NCI-H2107 (cell line): ENCODE results near the gene CEP85L.

Experiments
- DNase-seq: peaks from one replicate; lab custom pipeline; 2025; lab: John Stamatoyannopoulos, UW

The CEP85L gene

DNA sequence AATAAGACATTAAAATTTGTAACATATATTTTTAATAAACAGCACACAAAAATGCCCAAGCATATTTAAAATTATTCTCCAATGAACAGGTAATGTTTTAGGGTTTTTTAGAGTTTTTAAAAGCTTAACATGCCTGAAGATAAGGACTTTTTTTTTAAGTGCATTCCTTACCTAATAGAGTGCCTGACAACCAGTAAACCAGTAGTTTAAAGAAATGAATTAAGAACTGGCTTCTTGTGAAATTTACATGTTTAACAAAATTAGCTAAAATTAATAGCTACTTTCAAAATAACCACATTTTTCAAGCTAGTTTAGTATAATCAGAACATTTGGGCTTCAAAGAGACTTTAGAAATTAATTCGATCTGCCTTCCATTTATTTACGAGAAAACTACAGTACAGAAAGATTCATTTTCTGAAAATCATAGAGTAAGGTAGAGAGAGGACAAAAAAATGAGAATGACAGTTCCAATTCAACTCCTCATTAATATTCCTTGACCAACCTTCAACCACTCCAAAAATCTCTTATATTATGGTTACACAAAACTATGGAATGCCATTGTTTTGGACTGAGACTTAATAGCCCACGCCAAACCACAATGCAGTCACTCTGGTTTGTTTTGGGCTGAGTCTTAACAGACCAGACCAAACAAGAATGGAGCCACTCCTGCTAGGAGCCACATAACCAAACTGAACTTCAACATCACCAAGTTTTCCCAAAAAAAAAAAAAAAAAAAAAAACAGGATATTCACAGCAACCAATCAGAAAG lies 109.0 kb downstream of the CEP85L start:
- no peak for DNase-seq

DNA sequence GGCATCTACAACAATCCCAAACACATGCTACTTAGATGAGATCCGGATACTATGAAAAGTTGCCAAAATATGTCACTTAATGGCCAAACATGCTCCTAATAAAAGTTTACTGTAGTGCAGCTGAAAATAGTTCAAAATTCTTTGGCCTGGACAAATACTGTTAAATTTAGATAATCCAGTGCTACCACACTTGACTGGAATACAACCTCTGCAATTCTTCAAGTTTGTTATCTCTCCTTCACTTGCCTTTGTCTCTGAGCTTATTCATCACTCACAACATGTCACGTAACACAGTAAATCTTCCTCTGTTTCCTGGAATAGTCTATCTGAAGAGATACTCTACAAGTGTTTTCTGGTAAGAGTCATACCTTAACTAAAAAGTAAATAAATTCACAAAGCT lies 113.8 kb downstream of the CEP85L start:
- no peak for DNase-seq

- no peak for DNase-seq
Measured at GRCh38 chr6:118536478-118536877, 114.9 kb downstream of the CEP85L start.

- DNase-seq, result no peak
Measured at GRCh38 chr6:118535176-118535844, 116.1 kb downstream of the CEP85L start.

- DNase-seq, result no peak
Measured at GRCh38 chr6:118530942-118531341, 120.4 kb downstream of the CEP85L start.

- no peak for DNase-seq
Measured at GRCh38 chr6:118529756-118530155, 121.6 kb downstream of the CEP85L start.

DNA sequence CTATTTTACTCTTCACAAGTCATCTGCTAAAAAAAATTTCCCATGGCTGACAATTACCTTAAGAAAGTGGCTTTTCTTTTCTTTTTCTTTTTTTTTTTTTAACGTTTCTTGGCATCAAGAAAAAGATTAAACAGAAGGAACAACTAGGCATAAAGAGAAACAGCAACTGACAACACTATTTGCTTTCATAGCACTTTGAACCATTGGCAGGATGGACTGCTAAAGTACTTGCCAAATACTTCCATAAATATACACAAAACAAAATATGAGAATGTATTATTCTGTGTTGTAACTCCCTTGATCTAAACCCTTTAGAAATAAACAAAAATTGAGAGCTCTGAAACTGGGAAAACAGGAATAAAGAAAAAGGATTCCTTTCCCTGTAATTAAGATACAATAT lies 123.3 kb downstream of the CEP85L start:
- no peak for DNase-seq

DNA sequence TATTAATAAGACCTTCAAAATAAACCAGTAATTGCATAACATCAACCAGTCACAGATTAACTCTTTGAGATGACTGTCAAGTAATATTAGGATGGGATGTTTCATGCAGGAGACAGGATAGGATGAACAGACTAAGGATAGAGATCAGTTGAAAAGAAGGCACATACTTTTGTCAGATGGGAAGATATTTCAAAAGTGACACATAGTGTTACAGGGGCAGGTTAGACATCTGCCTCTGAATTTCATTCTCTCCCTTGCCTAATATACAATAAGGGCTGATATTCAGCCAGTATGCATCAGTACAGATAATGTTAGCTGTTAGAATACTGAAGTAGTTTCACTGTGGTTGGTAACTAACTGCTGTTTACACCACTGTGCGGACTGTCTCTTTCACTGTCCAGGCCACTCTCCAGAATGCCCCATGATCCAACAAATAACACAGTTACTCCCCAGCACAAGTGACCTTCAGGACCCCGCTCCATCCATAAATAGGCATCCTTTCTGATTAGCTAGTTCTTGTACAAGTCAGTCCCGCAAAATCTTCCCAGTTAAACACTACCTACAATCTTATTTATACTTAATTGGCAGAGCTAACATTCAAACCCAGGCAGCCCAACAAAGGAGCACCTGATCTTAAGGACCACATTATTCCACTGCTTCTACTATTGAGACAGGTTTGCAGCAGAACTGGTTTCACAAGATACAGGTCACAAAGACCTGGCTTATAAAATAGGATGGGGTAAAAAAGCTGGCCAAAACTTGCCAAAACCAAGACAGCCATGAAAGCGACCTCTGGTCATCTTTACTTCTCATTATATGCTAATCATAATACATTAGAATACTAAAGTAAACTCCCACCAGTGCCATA lies 125.2 kb downstream of the CEP85L start:
- DNase-seq, result no peak

- no peak for DNase-seq
Measured at GRCh38 chr6:118524686-118525085, 126.7 kb downstream of the CEP85L start.

GRCh38 chr6:118523216-118523615 lies 128.2 kb downstream of the CEP85L start:
- no peak for DNase-seq

- no peak for DNase-seq
Measured at GRCh38 chr6:118522422-118522821, 129.0 kb downstream of the CEP85L start.

DNA sequence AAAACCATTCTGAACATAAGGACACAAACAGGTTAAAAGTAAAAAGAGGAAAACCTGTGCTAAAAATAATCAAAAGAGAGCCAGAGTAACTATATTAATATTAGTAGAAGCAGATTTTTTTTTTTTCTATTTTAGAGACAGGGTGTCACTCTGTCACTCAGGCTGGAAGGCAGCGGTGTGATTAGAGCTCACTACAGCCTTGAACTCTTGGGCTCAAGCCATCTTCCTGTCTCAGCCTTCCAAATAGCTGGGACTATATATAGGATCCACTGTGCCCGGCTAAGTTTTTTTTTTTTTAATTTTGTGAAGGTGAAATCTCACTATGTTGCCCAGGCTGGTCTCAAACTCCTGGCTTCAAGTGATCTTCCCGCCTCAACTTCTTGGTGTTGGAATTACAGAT lies 136.7 kb downstream of the CEP85L start:
- no peak for DNase-seq

GRCh38 chr6:118511930-118512715 lies 139.3 kb downstream of the CEP85L start:
- no peak for DNase-seq

GRCh38 chr6:118509009-118509617 lies 142.3 kb downstream of the CEP85L start:
- no peak for DNase-seq

GRCh38 chr6:118507636-118508035 lies 143.8 kb downstream of the CEP85L start:
- DNase-seq, result no peak

DNA sequence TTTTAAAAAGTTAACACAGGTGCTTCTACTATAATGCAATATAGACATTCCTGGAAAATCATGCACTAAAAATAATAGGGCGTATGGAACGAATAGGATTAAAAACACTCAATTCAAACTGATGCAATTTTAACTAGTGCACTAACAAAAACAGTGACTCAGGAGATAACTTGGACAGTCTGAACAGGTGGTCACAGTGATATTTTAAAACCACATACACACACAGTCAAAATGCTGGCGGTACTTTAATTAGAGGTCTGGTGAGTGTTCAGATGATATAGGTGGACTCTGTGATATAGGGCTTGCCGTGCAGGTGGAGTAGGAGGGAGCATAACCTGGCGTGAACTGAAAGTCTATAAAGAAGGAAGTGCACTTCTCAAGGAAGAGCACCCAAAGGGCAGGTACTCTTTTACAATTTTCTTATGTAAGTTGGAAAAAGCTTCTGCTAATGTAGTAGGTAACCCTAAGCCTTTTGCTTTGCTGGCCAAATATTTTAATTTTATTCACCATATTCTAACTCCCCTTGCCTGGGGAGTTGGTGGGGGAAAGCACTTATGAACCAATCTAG lies 145.2 kb downstream of the CEP85L start:
- no peak for DNase-seq

GRCh38 chr6:118505656-118506055 lies 145.7 kb downstream of the CEP85L start:
- DNase-seq, result no peak

DNA sequence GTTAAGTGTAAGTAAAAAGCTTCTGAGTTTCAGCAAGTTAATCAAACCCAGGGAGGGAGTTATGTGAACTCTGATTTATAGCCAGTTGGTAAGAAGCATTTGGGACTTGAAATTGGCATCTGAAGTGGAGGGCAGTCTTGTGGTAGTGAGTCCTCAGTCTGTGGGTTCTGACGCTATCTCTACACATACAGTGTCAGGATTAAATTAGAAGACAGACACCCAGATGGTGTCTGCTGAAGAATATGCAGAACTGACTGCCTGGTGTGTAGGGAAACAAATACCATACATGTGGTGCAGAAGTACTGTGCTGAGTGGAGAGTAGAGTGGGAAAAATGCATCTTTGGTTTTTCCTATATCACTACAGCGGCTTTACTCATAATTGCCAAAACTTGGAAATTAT lies 146.8 kb downstream of the CEP85L start:
- DNase-seq, result no peak

GRCh38 chr6:118502169-118502568 lies 149.2 kb downstream of the CEP85L start:
- no peak for DNase-seq

- no peak for DNase-seq
Measured at GRCh38 chr6:118501765-118502164, 149.6 kb downstream of the CEP85L start.

DNA sequence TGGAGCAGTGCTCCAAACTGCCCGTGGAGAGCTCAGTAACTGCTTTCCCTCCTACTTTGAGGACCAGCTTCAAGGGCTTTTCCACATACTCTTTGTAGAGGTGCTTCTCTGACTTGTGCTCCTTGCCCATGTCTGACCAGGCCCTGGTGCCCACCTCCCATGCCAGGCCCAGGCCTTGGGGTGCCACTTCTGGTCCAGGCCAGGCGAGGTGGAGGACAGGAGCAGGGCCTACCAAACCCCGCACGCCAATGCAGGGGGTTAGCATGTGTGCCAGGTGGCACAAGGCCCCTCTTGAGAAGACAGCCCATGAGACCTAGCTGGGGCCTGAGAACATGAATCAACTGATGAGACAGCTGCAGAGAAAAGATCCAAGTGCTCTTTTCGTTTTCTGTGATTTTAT lies 150.3 kb downstream of the CEP85L start:
- no peak for DNase-seq
